Uterus (tissue), 2 donors: ENCODE results near the gene ZNF391.

Experiments used
- CTCF ChIP-seq, 4 experiments: fragments of 200-600 bp in 2 of 4; fragments of 450-650 bp in 2 of 4; sonication (generic) in 2 of 4; IDR thresholded peaks; one replicate each; pipeline ENCODE4 v1.5.1; 2016 to 2019; ENCODE audit warnings: antibody characterized with exemption in 4 of 4, mild to moderate bottlenecking in 2 of 4, moderate library complexity in 1 of 4
- POLR2A ChIP-seq, 2 donors: fragments of 450-650 bp; IDR thresholded peaks; one replicate each; pipeline ENCODE4 v1.6.1; 2016; ENCODE audit warnings: antibody characterized with exemption in 2 of 2, mild to moderate bottlenecking in 1 of 2, moderate library complexity in 1 of 2

GRCh38 chr6:27448456-27448855 is 59.9 kb downstream of the ZNF391 start:
- TF ChIP-seq CTCF (IDR thresholded peaks at IDR 0.05) (no peak), POLR2A (IDR thresholded peaks at IDR 0.05) (no peak)
